GM12872 (cell line): ENCODE results near the gene MTA1.

Source experiments
- CTCF ChIP-seq: IDR thresholded peaks from 3 replicates; pipeline ENCODE4 v1.5.1; 2011; ENCODE audit warnings: low read depth, mild to moderate bottlenecking, low read length, moderate library complexity; ENCODE audit not compliant: insufficient read depth

MTA1 gene

GRCh38 chr14:105456736-105457617 lies 37.4 kb downstream of the MTA1 start:
- no peak for TF ChIP-seq CTCF

GRCh38 chr14:105458010-105458409 lies 38.4 kb downstream of the MTA1 start:
- TF ChIP-seq CTCF: no peak

GRCh38 chr14:105458571-105458970 lies 38.9 kb downstream of the MTA1 start:
- no peak for TF ChIP-seq CTCF

- TF ChIP-seq CTCF: no peak
These were observed 40.5 kb downstream of the MTA1 start for GRCh38 chr14:105460116-105460515.

GRCh38 chr14:105460616-105461015 lies 41.0 kb downstream of the MTA1 start:
- TF ChIP-seq CTCF: no peak

- TF ChIP-seq CTCF: no peak
These were observed 42.3 kb downstream of the MTA1 start for GRCh38 chr14:105461903-105462302.

GRCh38 chr14:105464501-105464900 lies 44.9 kb downstream of the MTA1 start:
- TF ChIP-seq CTCF: no peak
